HG02610 (cell line): ENCODE measurements around the gene CXXC5.

ENCODE experiments used
- ATAC-seq: cut with Tn5 transposase; IDR thresholded peaks from one replicate; pipeline ENCODE4 v1.9.1; 2021; ENCODE audit warnings: mild to moderate bottlenecking, moderate library complexity; ENCODE audit not compliant: unreplicated experiment

Gene CXXC5

DNA sequence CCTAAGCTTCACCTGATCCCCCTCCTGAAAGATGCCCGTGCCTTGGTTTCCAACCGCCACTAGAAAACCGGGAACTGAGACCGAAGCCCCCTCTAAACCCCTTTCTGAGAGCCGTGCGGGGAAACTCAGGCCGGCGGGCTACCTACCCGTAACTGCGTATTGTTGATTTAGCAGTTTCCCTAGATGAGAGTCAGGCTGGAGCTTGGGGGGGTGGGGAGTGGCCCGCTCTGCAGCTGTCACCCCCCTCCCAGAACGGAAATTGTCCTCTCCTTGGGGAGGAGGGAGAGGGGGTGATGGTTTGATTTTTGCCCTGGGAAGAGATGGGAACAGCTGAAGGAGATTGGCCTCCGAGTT lies 2.5 kb downstream of the CXXC5 start:
- no peak for ATAC-seq

DNA sequence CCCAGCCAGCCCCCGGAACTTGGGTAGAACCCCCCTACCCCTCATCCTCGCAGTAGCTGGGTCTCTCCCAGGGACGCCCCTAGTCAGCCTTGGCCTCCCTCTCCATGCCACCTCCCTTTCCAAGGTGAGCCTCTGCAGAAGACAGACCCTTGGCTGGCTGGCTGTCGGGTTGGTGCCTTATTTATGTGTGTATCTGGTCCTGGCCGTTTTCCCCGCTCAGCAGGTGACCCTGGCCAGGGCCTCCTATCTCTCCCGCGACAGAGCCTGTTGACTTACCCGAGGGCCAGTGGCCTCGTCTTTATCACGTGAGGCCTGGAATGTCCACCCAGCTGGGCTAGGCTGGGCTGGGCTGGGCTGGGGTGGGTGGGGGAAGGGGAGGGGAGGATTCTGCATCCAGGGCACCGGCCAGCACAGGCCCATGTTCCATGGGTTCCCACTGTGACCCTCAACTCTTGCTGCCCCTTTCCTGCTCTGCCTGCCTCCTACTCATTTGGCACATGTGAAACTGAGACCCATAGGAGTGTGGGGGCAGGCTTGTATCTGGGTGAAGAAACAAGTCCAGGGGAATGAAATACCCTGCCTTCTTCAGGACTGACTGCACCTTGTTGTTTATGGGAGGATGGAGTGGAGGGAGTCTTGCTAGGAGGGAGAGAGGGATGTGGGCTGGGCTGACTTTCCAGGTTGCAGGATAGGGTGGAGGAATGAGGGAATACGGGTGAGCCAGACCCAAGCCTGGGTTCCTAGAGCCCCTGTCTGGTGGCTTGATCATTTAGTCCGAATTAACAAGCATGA lies 3.1 kb downstream of the CXXC5 start:
- no peak for ATAC-seq

- ATAC-seq: peak; percentile 39
Observed at GRCh38 chr5:139651853-139652787, 4.0 kb downstream of the CXXC5 start.

DNA sequence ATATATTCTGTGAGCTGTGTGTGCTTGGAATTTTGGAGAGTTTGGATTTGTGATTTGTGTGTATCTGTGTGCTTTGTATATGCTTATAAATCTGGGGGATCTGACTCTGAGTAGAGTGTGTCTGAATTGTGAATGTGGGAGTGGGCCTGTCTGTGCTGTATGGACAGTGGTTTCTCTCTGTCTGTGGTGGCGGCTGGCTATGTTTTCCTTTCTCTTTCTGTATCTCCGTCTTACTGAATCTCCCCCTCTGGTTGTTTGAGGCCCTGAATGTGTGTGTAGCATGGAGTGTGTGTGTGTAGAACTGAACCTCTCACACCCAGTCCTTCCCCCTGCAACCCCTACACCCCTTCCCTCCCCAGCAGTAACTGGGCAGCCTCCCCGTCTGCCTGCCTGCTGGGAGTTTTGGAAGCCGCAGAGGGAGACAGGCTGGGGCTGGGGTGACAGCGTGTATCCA lies 4.7 kb downstream of the CXXC5 start:
- ATAC-seq: peak; percentile 36

DNA sequence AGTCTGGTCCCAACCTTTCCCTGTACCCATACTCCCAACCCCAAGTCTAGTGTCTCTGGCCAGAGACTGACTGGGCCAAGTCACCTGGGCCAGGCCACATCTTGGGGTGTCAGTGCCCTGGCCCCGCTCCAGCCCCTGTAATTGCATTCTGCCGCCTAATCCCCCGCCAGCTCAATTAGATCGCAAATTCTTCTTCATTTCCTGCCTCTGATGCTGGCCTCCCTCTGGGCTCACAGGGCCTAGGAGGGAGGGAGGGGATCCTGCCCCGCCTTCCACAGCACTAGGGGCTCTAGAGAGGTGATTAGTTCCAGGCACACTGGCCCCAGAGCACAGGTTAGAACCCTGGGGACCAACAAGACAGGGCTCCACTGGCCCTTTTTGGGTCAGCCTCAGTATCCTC lies 5.5 kb downstream of the CXXC5 start:
- no peak for ATAC-seq

DNA sequence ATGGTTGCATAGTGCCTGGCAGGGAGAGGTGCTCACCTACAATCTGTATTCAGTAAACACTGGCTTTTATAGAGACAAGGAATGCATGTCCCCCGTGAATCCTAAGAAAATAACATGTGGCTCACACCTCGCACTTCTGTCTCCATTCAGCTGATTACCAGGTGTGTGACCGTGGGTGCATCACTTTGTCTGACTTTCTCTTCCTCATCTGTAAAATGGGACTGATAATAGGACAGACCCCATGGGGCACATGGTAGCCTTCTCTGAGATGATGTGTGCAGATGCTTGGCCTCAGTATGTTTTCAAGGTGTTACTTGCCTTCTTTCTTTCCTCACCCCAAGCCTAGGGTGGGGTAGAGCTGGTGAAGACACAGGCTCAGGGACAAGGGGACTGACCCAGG lies 6.3 kb downstream of the CXXC5 start:
- ATAC-seq: no peak

DNA sequence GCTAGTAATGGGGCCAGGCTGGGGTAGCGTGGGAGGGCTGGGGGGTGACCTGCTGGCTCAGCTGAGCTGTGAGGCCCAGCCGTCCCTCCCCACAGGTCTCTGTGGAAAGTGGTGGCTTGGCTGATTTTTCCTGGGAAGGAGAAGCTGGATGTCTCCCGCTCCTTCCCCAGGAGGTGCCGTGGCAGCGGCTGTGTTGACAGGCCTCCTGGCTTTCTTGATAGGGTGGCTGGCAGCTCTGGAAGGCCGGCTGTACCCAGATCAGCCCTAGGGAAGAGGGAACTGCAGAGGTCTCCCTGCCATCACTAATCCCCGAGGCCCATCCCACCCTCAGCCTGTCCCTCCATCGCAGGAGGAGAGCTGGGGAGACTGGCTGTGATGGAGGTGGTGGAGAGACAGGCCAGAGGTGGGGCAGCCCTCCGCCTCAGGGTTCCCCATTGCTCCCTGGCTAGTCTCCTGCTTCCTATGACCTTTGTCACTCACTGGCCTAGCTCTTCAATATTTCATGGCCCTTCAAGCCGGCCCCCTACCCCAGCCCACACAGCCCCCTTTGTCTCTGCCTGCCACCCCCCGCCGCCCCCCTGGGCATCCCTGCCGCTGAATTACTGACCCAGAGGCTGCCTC lies 6.8 kb downstream of the CXXC5 start:
- no peak for ATAC-seq

DNA sequence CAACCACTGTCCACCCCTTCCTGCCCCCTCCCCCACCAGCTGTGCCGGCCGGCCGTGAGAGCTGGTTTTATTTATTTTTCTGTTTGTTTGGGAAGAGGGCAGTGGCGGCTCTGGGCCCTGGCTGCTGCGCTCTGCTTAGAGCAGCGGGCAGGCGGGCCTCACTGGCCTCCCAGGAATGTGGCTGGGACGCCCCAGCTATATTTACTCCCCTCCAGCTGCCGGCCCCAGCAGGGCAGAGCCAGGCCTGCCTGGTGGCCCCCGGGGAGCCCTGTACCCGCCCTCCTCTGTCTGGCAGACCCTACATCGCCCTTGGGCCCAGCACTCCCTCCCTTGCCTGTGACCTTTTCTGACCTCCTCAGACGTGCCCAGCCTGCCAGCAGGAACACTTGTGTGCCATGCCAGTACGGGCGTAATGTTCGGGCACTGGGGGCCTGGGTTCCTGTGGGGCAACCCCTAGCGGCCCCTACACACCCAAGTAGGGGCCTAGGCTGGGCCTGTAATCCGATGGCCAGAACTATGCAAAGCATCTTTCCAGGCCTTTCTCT lies 7.7 kb downstream of the CXXC5 start:
- no peak for ATAC-seq

DNA sequence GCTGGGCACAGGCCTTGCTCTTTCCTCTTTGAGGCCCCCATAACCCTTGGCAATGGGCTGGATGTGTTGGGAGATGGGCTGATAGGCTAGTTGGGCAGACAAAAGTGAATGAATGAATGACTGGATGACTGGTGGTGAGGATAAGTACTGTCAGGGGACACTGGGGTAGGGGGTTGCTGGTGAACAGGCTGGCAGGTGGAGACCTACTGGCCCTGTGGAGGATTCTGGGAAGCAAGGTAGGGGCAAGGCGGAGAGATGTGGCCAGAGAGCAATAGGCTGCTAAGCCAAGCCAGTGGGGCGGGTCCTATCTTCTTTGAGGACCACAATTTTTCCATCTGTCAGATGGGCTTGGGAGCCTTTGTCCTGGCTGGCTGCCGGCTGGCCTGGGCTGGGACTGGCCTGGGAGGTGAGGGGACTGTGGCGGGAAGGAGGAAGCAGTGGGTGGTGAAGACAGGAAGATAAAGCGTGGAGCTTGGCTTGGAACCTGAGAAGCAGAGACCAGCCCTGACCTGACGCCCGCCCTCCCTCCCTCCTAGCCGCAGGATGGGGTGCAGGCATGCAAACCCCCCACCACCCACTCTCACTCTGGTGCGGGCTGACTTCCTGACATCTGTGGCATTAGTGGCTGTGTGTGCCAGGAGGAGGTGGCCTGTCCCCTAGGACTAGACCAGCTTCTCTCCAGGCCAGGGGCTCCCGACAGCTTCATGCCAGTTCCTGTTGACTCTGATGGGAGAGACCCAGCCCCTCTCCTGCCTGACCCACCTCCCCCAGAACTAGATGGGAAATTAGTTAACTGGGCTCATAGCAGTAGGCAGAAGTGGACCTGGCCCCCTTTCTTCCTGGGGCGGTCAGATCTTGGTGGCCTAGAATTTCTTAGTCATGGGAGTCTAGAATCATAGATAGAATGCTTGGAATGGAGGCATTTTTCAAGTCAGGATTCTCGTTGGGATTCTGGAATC lies 9.5 kb downstream of the CXXC5 start:
- no peak for ATAC-seq

DNA sequence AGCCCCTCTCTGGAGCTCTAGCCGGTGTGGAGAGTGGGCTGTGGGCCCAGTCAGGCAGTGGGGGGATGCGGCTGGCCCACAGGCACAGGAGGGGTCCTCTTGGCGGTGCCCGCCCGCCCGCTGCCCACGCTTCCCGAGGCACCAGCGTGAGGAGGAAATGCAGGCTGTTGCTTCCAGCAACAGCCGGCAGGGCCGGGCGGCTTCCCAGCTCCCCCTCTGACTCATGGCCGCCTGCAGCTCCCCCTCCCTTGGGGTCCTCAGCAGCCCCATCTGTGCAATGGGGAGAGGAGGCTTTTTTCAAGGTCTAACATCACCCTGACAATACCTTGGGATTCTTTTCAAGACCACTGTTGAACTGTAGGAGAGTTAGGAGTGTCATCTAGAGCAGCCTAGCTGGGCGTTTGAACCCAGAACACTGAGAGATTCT lies 10.4 kb downstream of the CXXC5 start:
- ATAC-seq: no peak

DNA sequence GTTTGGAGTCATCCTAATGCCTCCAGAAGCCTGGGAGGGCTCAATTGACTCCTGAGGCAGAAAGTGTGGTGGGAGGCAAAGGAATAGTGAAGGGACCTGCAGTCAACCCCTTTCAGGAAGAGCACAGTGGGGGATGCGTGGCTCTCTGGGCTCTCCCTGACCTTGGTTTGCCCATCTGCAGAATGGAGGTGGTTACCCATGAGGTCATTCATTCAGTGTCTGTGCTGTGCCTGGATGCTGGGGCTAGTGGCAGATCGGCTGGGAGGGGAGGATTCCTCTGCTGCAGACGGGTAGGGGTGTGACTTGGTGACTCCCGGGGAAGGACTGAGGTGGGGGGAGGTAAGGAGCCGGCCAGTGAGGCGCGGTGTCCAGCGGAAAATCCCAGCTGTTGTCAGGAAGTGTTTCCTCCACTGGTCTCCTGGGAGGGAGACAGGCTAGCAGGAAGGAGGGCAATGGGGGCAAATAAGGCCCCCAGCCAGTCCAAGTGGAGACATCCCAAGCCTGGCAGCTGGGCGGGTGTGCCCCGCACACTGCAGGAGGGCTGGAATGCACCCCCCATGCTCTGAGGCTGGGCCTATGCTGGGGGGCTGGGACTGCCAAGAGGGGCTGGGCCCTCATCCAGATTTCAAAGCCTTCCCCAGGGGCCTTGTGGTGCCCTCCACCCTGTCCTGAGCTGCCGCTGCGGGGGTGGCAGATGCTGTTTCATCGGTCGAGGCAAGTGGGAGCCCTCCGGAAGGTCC lies 10.9 kb downstream of the CXXC5 start:
- ATAC-seq: peak; percentile 35

- no peak for ATAC-seq
Observed at GRCh38 chr5:139659695-139660101, 11.5 kb downstream of the CXXC5 start.

- ATAC-seq: no peak
Observed at GRCh38 chr5:139660105-139660922, 12.2 kb downstream of the CXXC5 start.

DNA sequence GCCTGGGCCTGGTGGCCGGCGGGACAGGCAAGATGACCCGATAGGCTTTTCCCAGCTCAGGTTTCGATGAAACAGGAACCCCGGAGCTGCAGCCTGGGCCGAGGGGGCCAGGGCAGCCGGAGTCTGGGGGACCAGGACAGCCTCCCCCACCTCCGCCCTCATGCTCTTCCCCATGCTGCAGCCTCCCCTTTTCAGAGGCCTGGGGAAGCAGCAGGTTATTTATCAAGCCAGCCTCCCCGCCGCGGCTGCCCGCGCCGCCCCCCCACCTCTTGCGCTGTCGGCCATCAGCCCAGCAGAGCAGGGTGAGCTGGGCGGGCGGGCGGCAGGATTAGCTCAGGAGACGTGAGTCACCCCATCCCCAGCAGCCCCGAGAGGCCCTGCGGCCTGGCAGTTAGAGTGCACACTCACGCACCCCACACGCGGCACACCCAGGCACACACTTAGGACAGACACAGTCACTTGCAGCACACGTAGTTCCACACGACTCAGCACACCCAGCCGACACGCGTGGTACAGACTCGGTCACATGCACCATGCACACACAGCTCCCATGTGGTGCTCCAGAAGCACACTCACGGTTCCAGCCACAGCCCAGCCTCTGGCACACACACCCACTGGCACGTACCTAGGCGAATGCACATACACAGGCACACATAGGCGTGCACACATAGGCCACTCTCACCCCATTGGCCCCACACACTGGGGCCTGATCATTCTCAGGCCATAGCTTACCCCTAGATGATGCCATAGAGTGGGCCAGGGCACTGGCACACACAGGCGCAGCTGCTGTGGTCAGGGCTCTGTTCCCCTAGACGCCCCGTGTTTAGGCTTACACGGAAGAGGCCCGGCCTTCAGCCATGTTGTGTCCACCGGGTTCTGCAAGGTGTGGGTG lies 13.0 kb downstream of the CXXC5 start:
- peak; percentile 29 for ATAC-seq

DNA sequence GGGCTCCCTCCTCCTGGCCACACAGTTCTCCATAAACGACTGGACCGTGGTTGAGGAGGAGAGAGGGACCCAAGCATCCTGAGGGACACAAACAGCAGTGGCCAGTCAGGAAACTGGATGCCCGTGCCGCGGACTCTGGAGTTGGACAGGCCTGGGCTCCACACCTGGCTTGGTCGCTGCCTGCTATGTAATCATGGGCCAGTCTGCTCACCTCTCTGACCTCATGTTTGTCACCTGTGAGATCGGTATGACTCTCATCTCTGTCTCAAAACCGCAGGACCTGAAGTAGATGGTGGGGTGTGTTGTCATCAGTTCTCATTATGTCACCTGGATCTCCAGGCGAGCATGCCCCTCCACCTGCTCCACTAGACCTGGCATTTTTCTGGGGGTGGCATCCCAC lies 14.5 kb downstream of the CXXC5 start:
- no peak for ATAC-seq

DNA sequence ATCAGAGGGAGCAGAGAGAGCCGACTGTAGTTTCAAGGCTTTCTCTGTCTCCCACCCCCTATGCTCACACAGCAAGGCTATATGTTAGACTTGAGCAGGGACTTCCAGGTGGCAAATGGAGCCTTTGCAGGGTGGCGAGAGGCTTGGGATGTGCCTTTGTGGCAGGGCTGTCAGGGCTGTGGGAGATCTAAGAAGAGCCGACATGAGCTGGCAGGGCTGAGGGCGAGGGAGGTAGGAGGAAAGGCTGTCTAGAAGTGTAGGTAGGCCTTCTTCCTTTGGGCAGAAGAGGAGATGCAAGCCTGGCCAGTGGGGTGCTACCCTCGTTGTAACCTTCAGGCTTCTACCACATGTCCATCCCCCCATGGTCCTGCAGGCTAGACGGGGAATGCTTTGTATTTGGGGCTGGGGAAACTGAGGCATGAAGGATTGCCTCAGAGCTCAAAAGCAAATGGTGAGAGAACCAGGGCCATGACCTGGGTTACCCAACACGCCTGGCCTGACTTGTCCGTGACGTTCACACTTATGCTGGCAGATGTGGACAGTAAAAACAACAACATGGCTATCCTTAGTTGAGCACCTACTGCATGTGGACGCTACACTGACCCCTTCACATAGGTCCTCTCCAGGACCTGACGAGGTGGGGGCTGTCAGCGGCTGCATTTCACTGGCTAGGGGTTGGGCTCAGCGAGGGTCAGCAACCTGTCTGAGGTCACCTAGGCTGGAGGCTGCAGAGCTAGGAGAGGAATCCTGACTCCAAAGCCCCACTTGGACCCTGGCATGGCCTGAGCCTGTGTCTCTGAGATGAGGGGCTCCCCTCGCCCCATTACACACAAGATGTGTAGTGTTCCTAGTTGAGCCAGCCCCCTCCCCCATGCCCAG lies 15.3 kb downstream of the CXXC5 start:
- no peak for ATAC-seq
